Subcutaneous preadipocyte (primary cell): ENCODE results near the gene NPFF. TPM values are rescaled to one million over a fixed set of nuclear protein-coding genes. Genes with fewer than 3 reads are reported as not detected.

Source experiments
- small RNA-seq: library from RNA; depleted of rRNA; stranded (forward); fragments of <200 nt; gene quantifications from one replicate; pipeline ENCODE3, GENCODE V24; 2012
- total RNA-seq: library from RNA; depleted of rRNA; stranded (reverse); fragments of >200 nt; gene quantifications from 2 replicates; pipeline ENCODE4 v1.2.3, GENCODE V29; 2012

NPFF gene, protein sequence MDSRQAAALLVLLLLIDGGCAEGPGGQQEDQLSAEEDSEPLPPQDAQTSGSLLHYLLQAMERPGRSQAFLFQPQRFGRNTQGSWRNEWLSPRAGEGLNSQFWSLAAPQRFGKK
- total RNA-seq = not detected in 2 replicates

DNA sequence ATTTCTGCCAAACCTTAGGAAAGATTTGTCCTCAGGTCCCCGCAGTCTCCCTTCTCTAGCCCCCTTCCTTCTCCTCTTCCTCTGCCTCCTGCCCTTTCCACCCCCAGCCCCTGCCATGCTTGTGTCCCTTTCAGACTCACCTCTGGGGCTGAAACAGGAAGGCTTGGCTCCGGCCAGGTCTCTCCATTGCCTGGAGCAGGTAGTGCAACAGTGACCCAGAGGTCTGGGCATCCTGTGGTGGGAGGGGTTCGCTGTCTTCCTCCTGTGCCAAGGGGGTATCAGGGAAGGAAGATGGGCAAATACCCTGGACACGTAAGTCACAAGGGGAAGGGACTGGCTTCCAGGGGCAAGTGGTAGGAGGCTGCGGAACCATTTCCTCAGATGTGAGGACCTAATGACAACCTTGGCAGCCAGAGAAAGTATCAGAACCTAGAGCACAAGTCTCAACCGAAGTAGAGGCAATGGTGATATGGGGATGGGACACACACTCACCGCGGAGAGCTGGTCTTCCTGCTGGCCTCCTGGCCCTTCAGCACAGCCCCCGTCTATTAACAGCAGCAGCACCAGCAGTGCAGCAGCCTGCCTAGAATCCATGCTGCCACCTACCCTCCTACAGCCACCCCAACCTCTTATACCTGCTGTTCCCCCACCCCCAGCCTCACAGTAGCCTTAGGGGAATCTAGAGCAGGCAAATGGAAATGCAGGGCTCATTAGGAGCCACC, at the start of gene NPFF:
NPFF (minus strand) TSS at position 604 of the 722 bp plus-strand sequence; CDS start at position 594, 10 bp downstream.

GRCh38 chr12:53500776-53501614, 6.3 kb downstream of the NPFF start, which contains the start of gene TARBP2:
Gene TARBP2, plus strand, starts transcription at chr12:53501283. Its CDS starts 126 bp downstream, at chr12:53501409.

GRCh38 chr12:53499266-53500141, 7.8 kb downstream of the NPFF start, which contains the start of gene MAP3K12:
Gene MAP3K12, minus strand, starts transcription at chr12:53499458. Its CDS starts 12,067 bp downstream, at chr12:53487391.

Small RNA genes within 50 kb of the gene (small RNA-seq; reads per million reads assigned to genes)
- gene AC023509.3 = not detected

Other genes with a start within 250 kb of the NPFF start
- gene ESPL1, start 239.2 kb downstream of the NPFF start, total RNA-seq = 6.2 and 14.1 TPM in 2 replicates
- gene PFDN5, start 211.9 kb downstream of the NPFF start, total RNA-seq = 175 and 338 TPM in 2 replicates
- gene MYG1, start 207.8 kb downstream of the NPFF start, total RNA-seq = 44.8 and 56.7 TPM in 2 replicates
- gene AAAS, start 185.9 kb downstream of the NPFF start, total RNA-seq = 44.5 and 62.0 TPM in 2 replicates
- not detected in 2 replicates for gene SP7, start 171.1 kb downstream of the NPFF start, total RNA-seq
- gene SP1, start 127.3 kb downstream of the NPFF start, total RNA-seq = 33.4 and 51.8 TPM in 2 replicates
- gene AMHR2, start 83.6 kb downstream of the NPFF start, total RNA-seq = not detected in 2 replicates
- 61.2 and 61.4 TPM in 2 replicates for gene PRR13, start 65.8 kb downstream of the NPFF start, total RNA-seq
- gene PCBP2, start 55.4 kb downstream of the NPFF start, total RNA-seq = 259 and 261 TPM in 2 replicates
- gene MAP3K12, start 8.0 kb downstream of the NPFF start, total RNA-seq = 35.4 and 36.0 TPM in 2 replicates
- 51.1 and 53.4 TPM in 2 replicates for gene TARBP2, start 6.2 kb downstream of the NPFF start, total RNA-seq
- gene ATF7, start 118.9 kb upstream of the NPFF start, total RNA-seq = 9.2 and 11.0 TPM in 2 replicates
- gene ATP5MC2, start 168.6 kb upstream of the NPFF start, total RNA-seq = 93.6 and 118 TPM in 2 replicates
- gene CALCOCO1, start 220.0 kb upstream of the NPFF start, total RNA-seq = 50.2 and 73.1 TPM in 2 replicates
- gene CISTR, start 244.5 kb upstream of the NPFF start, total RNA-seq = not detected in 2 replicates